Measurements from ENCODE around the gene NINJ2. TPM values are rescaled to one million over a fixed set of nuclear protein-coding genes. Genes with fewer than 3 reads are reported as not detected.

NINJ2 gene
- total and polyA plus RNA-seq, 12 donors = 1.9 to 25.7 (median 8.3) TPM

GRCh38 chr12:615620-616019, 47.6 kb downstream of the NINJ2 start:
- no peak for TF ChIP-seq CTCF (IDR thresholded peaks at IDR 0.05)
- H3K36me3 ChIP-seq = no peaks in the 10 kb centered on the region
- no peaks in the 10 kb centered on the region for H3K9me3 ChIP-seq
- H3K27ac ChIP-seq = peak overlapping the region; percentile 43 to 89 (median 64)
- ATAC-seq = peak; percentile 46 to 83 (median 58)
- H3K27me3 ChIP-seq = no peaks in the 10 kb centered on the region
- intact Hi-C loops (cut with DNase I) = no loop called here
- H3K4me3 ChIP-seq = no peak overlapping the region
- no peak for DNase-seq
- H3K4me1 ChIP-seq = peaks cover 23 to 95% (median 60%) of the 10 kb centered on the region in 9 donors
- 19 to 27% methylated on average over 4 of the region's 4 CpGs for WGBS, 2 donors

- peak in 4 of 9 donors; percentile 18 to 37 (median 32) for TF ChIP-seq CTCF (IDR thresholded peaks at IDR 0.05)
- Histone ChIP-seq H3K9me3 (no peaks in the 10 kb centered on the region), H3K27ac (peak overlapping the region in 6 of 10 donors; percentile 53 to 89 (median 68)), H3K27me3 (no peaks in the 10 kb centered on the region), H3K4me3 (no peak overlapping the region), H3K4me1 (peaks cover 21 to 95% (median 63%) of the 10 kb centered on the region in 9 donors), H3K36me3 (no peaks in the 10 kb centered on the region)
- DNase-seq (peak in 1 of 2 donors; percentile 29), ATAC-seq (peak in 2 of 8 donors; percentile 23 to 31)
- intact Hi-C loops (cut with DNase I) = no loop called here
- 71 to 77% methylated on average over 12 of the region's 12 CpGs for WGBS, 2 donors
Measured at GRCh38 chr12:614411-614970, 48.8 kb downstream of the NINJ2 start.

- TF ChIP-seq CTCF (IDR thresholded peaks at IDR 0.05) = no peak
- Histone ChIP-seq H3K4me1 (peaks cover 21 to 94% (median 61%) of the 10 kb centered on the region in 9 donors), H3K9me3 (no peaks in the 10 kb centered on the region), H3K27ac (peak overlapping the region in 1 of 10 donors; percentile 89), H3K36me3 (no peaks in the 10 kb centered on the region), H3K4me3 (no peak overlapping the region), H3K27me3 (no peaks in the 10 kb centered on the region)
- ATAC-seq = no peak
- no peak for DNase-seq
- WGBS, 2 donors = 92% methylated on average over 5 of the region's 5 CpGs
- intact Hi-C loops (cut with DNase I) = no loop called here
Measured at GRCh38 chr12:613996-614395, 49.2 kb downstream of the NINJ2 start.

- peak overlapping the region in 2 of 10 donors; percentile 2 to 10 for H3K27ac ChIP-seq
- peak in 1 of 2 donors; percentile 28 for DNase-seq
- peaks cover 24 to 95% (median 62%) of the 10 kb centered on the region in 9 donors for H3K4me1 ChIP-seq
- WGBS, 2 donors = 83 to 89% methylated on average over 4 of the region's 4 CpGs
- no peak overlapping the region for H3K4me3 ChIP-seq
- no peaks in the 10 kb centered on the region for H3K36me3 ChIP-seq
- no peak for ATAC-seq
- TF ChIP-seq CTCF (IDR thresholded peaks at IDR 0.05) = no peak
- no peaks in the 10 kb centered on the region for H3K9me3 ChIP-seq
- intact Hi-C loops (cut with DNase I) = no loop called here
- no peaks in the 10 kb centered on the region for H3K27me3 ChIP-seq
Measured at GRCh38 chr12:612886-613285, 50.4 kb downstream of the NINJ2 start.
